ENCODE results near the gene CYFIP1. TPM values are rescaled to one million over a fixed set of nuclear protein-coding genes. Genes with fewer than 3 reads are reported as not detected.

The CYFIP1 gene
- total and polyA plus RNA-seq, 9 of the 15 experiments (the other 6 are each of a cell fraction or from before 2014, with no cell fraction given): 3.8 to 59.8 (median 28.3) TPM

DNA sequence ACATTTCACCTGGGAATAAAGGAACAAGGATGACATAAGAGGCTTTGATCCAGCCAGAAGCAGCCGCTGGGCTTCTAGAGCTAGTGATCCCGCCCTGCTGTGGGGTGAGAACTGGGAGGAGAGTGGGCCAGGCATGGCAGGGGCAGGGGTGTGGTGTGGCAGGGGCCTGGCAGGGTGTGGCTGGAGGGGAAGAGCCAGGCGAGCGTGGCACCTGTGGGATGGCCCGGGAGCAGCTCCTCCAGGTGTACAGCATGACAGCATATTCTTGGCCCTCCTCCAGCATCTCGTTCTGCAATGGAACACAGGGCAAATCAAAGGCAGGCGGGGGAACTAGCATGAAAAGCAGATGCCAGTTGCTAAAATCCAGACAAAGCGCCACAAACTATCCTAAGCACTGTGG lies 35.5 kb downstream of the CYFIP1 start (continued):
- TF ChIP-seq, protein P1, sequence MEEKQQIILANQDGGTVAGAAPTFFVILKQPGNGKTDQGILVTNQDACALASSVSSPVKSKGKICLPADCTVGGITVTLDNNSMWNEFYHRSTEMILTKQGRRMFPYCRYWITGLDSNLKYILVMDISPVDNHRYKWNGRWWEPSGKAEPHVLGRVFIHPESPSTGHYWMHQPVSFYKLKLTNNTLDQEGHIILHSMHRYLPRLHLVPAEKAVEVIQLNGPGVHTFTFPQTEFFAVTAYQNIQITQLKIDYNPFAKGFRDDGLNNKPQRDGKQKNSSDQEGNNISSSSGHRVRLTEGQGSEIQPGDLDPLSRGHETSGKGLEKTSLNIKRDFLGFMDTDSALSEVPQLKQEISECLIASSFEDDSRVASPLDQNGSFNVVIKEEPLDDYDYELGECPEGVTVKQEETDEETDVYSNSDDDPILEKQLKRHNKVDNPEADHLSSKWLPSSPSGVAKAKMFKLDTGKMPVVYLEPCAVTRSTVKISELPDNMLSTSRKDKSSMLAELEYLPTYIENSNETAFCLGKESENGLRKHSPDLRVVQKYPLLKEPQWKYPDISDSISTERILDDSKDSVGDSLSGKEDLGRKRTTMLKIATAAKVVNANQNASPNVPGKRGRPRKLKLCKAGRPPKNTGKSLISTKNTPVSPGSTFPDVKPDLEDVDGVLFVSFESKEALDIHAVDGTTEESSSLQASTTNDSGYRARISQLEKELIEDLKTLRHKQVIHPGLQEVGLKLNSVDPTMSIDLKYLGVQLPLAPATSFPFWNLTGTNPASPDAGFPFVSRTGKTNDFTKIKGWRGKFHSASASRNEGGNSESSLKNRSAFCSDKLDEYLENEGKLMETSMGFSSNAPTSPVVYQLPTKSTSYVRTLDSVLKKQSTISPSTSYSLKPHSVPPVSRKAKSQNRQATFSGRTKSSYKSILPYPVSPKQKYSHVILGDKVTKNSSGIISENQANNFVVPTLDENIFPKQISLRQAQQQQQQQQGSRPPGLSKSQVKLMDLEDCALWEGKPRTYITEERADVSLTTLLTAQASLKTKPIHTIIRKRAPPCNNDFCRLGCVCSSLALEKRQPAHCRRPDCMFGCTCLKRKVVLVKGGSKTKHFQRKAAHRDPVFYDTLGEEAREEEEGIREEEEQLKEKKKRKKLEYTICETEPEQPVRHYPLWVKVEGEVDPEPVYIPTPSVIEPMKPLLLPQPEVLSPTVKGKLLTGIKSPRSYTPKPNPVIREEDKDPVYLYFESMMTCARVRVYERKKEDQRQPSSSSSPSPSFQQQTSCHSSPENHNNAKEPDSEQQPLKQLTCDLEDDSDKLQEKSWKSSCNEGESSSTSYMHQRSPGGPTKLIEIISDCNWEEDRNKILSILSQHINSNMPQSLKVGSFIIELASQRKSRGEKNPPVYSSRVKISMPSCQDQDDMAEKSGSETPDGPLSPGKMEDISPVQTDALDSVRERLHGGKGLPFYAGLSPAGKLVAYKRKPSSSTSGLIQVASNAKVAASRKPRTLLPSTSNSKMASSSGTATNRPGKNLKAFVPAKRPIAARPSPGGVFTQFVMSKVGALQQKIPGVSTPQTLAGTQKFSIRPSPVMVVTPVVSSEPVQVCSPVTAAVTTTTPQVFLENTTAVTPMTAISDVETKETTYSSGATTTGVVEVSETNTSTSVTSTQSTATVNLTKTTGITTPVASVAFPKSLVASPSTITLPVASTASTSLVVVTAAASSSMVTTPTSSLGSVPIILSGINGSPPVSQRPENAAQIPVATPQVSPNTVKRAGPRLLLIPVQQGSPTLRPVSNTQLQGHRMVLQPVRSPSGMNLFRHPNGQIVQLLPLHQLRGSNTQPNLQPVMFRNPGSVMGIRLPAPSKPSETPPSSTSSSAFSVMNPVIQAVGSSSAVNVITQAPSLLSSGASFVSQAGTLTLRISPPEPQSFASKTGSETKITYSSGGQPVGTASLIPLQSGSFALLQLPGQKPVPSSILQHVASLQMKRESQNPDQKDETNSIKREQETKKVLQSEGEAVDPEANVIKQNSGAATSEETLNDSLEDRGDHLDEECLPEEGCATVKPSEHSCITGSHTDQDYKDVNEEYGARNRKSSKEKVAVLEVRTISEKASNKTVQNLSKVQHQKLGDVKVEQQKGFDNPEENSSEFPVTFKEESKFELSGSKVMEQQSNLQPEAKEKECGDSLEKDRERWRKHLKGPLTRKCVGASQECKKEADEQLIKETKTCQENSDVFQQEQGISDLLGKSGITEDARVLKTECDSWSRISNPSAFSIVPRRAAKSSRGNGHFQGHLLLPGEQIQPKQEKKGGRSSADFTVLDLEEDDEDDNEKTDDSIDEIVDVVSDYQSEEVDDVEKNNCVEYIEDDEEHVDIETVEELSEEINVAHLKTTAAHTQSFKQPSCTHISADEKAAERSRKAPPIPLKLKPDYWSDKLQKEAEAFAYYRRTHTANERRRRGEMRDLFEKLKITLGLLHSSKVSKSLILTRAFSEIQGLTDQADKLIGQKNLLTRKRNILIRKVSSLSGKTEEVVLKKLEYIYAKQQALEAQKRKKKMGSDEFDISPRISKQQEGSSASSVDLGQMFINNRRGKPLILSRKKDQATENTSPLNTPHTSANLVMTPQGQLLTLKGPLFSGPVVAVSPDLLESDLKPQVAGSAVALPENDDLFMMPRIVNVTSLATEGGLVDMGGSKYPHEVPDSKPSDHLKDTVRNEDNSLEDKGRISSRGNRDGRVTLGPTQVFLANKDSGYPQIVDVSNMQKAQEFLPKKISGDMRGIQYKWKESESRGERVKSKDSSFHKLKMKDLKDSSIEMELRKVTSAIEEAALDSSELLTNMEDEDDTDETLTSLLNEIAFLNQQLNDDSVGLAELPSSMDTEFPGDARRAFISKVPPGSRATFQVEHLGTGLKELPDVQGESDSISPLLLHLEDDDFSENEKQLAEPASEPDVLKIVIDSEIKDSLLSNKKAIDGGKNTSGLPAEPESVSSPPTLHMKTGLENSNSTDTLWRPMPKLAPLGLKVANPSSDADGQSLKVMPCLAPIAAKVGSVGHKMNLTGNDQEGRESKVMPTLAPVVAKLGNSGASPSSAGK (IDR thresholded peaks at IDR 0.05): no peak
- no peak for TF ChIP-seq ETV5 (CRISPR knock-in tag; IDR thresholded peaks at IDR 0.05; ENCODE audit: low read depth)
- TF ChIP-seq FOXM1 (IDR thresholded peaks at IDR 0.05; ENCODE audit: low read depth): no peak
- TF ChIP-seq FOXM1 (CRISPR knock-in tag; IDR thresholded peaks at IDR 0.05; ENCODE audit: low read depth): no peak
- TF ChIP-seq, protein P2, sequence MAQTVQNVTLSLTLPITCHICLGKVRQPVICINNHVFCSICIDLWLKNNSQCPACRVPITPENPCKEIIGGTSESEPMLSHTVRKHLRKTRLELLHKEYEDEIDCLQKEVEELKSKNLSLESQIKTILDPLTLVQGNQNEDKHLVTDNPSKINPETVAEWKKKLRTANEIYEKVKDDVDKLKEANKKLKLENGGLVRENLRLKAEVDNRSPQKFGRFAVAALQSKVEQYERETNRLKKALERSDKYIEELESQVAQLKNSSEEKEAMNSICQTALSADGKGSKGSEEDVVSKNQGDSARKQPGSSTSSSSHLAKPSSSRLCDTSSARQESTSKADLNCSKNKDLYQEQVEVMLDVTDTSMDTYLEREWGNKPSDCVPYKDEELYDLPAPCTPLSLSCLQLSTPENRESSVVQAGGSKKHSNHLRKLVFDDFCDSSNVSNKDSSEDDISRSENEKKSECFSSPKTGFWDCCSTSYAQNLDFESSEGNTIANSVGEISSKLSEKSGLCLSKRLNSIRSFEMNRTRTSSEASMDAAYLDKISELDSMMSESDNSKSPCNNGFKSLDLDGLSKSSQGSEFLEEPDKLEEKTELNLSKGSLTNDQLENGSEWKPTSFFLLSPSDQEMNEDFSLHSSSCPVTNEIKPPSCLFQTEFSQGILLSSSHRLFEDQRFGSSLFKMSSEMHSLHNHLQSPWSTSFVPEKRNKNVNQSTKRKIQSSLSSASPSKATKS (CRISPR knock-in tag; IDR thresholded peaks at IDR 0.05): no peak
- no peak for TF ChIP-seq SNRNP70 (optimal IDR thresholded peaks at IDR 0.05; ENCODE audit: low read depth, low read length)
- no peak for TF ChIP-seq TRIM28 (IDR thresholded peaks at IDR 0.05)
- no peak for TF ChIP-seq POLR2A (conservative IDR thresholded peaks at IDR 0.05)
- TF ChIP-seq, protein P3, sequence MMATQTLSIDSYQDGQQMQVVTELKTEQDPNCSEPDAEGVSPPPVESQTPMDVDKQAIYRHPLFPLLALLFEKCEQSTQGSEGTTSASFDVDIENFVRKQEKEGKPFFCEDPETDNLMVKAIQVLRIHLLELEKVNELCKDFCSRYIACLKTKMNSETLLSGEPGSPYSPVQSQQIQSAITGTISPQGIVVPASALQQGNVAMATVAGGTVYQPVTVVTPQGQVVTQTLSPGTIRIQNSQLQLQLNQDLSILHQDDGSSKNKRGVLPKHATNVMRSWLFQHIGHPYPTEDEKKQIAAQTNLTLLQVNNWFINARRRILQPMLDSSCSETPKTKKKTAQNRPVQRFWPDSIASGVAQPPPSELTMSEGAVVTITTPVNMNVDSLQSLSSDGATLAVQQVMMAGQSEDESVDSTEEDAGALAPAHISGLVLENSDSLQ (IDR thresholded peaks at IDR 0.05): no peak

Measured in K562 (cell line).